Spleen (tissue), 7 donors: ENCODE results near the gene CDRT15.

ENCODE experiments used
- CTCF ChIP-seq, 11 experiments: fragments of 200-600 bp in 7 of 11; fragments of 450-650 bp in 4 of 11; sonication (generic) in 4 of 11; IDR thresholded peaks in 8 of 11; conservative IDR thresholded peaks in 3 of 11; 1 replicate in 7 of 11; 2 replicates in 4 of 11; pipeline versions ENCODE4 v1.4.0 to v1.8.0; 2016 to 2021; ENCODE audit warnings: antibody characterized with exemption in 11 of 11, inconsistent platforms in 4 of 11, mild to moderate bottlenecking in 1 of 11
- POLR2A ChIP-seq, 3 donors: fragments of 450-650 bp; IDR thresholded peaks; one replicate each; pipeline ENCODE4 v1.5.1; 2017; ENCODE audit warnings: antibody characterized with exemption in 3 of 3, mild to moderate bottlenecking in 1 of 3
- POLR2AphosphoS5 ChIP-seq, 3 donors: sonication (generic); formaldehyde crosslinking; IDR thresholded peaks; one replicate each; pipeline ENCODE4 v1.5.1; 2017; ENCODE audit warnings: antibody characterized with exemption in 3 of 3
- donor health status: DM: no; HTN: no; CAD: no; lungs with moderate emphysema.
- donor health status: DM: no; HTN: no; CAD: no.
- donor health status: DM: no; HTN: no; CAD: no.

GRCh38 chr17:14276535-14277250 lies 40.0 kb upstream of the CDRT15 start:
- TF ChIP-seq CTCF (IDR thresholded peaks at IDR 0.05 in 8 of 11, conservative IDR thresholded peaks at IDR 0.05 in 3 of 11), result no peak
- no peak for TF ChIP-seq POLR2AphosphoS5 (IDR thresholded peaks at IDR 0.05)
- no peak for TF ChIP-seq POLR2A (IDR thresholded peaks at IDR 0.05)
